ENCODE measurements around the gene APBA1. TPM values are rescaled to one million over a fixed set of nuclear protein-coding genes. Genes with fewer than 3 reads are reported as not detected.

Gene APBA1
- total and polyA plus RNA-seq, 7 donors, result 0.23 to 4.2 (median 0.81) TPM

GRCh38 chr9:69633716-69634115 is 38.5 kb downstream of the APBA1 start:
- 85 to 91% (median 86%) methylated on average over 1 of the region's 1 CpG for WGBS, 3 donors
- H3K9me3 ChIP-seq, result no peaks in the 10 kb centered on the region
- H3K4me1 ChIP-seq, result peaks cover 4% of the 10 kb centered on the region
- H3K4me3 ChIP-seq, result no peak overlapping the region
- ATAC-seq, result no peak
- intact Hi-C loops (cut with DNase I), result no loop called here
- no peak for TF ChIP-seq CTCF (IDR thresholded peaks at IDR 0.05)
- no peak overlapping the region for H3K27ac ChIP-seq
- no peaks in the 10 kb centered on the region for H3K27me3 ChIP-seq (ENCODE audit: insufficient read depth in 3 of 3, low read length in 2 of 3)
- no peak for DNase-seq
- no peaks in the 10 kb centered on the region for H3K36me3 ChIP-seq (ENCODE audit: insufficient read depth in 1 of 2, low read depth in 1 of 2)

- Histone ChIP-seq H3K9me3 (no peaks in the 10 kb centered on the region), H3K27me3 (ENCODE audit: insufficient read depth in 3 of 3, low read length in 2 of 3) (no peaks in the 10 kb centered on the region), H3K4me1 (peaks cover 3% of the 10 kb centered on the region), H3K36me3 (ENCODE audit: insufficient read depth in 1 of 2, low read depth in 1 of 2) (no peaks in the 10 kb centered on the region), H3K4me3 (no peak overlapping the region), H3K27ac (no peak overlapping the region)
- no peak for TF ChIP-seq CTCF (IDR thresholded peaks at IDR 0.05)
- ATAC-seq (no peak), DNase-seq (no peak)
- intact Hi-C loops (cut with DNase I), result no loop called here
- 38 to 51% (median 48%) methylated on average over 3 of the region's 3 CpGs for WGBS, 3 donors
These were observed 39.4 kb downstream of the APBA1 start for GRCh38 chr9:69632768-69633167.

GRCh38 chr9:69627281-69627680 is 44.9 kb downstream of the APBA1 start:
- no peaks in the 10 kb centered on the region for H3K27me3 ChIP-seq (ENCODE audit: insufficient read depth in 3 of 3, low read length in 2 of 3)
- H3K4me1 ChIP-seq, result no peaks in the 10 kb centered on the region
- no peak for DNase-seq
- no peak overlapping the region for H3K4me3 ChIP-seq
- no peaks in the 10 kb centered on the region for H3K36me3 ChIP-seq (ENCODE audit: insufficient read depth in 1 of 2, low read depth in 1 of 2)
- no peak for ATAC-seq
- TF ChIP-seq CTCF (IDR thresholded peaks at IDR 0.05), result no peak
- intact Hi-C loops (cut with DNase I), result no loop called here
- H3K9me3 ChIP-seq, result no peaks in the 10 kb centered on the region
- no peak overlapping the region for H3K27ac ChIP-seq
- 53 to 73% (median 59%) methylated on average over 3 of the region's 3 CpGs for WGBS, 3 donors

GRCh38 chr9:69623276-69623675 is 48.9 kb downstream of the APBA1 start:
- intact Hi-C loops (cut with DNase I), result no loop called here
- WGBS, 3 donors, result 55 to 66% (median 62%) methylated on average over 3 of the region's 3 CpGs
- Histone ChIP-seq H3K27me3 (ENCODE audit: insufficient read depth in 3 of 3, low read length in 2 of 3) (no peaks in the 10 kb centered on the region), H3K4me3 (no peak overlapping the region), H3K4me1 (no peaks in the 10 kb centered on the region), H3K27ac (no peak overlapping the region), H3K36me3 (ENCODE audit: insufficient read depth in 1 of 2, low read depth in 1 of 2) (no peaks in the 10 kb centered on the region), H3K9me3 (no peaks in the 10 kb centered on the region)
- DNase-seq (no peak), ATAC-seq (no peak)
- TF ChIP-seq CTCF (IDR thresholded peaks at IDR 0.05), result no peak

GRCh38 chr9:69622676-69623075 is 49.5 kb downstream of the APBA1 start:
- no peak for TF ChIP-seq CTCF (IDR thresholded peaks at IDR 0.05)
- no peak overlapping the region for H3K4me3 ChIP-seq
- intact Hi-C loops (cut with DNase I), result no loop called here
- no peaks in the 10 kb centered on the region for H3K36me3 ChIP-seq (ENCODE audit: insufficient read depth in 1 of 2, low read depth in 1 of 2)
- no peaks in the 10 kb centered on the region for H3K4me1 ChIP-seq
- H3K27me3 ChIP-seq (ENCODE audit: insufficient read depth in 3 of 3, low read length in 2 of 3), result no peaks in the 10 kb centered on the region
- H3K27ac ChIP-seq, result no peak overlapping the region
- no peak for ATAC-seq
- no peaks in the 10 kb centered on the region for H3K9me3 ChIP-seq
- 76 to 87% (median 77%) methylated on average over 3 of the region's 3 CpGs for WGBS, 3 donors
- DNase-seq, result no peak

Measured in psoas muscle (tissue), 8 donors.